SKM-1 (cell line): Measurements from ENCODE around the gene TBC1D4.

ENCODE experiments used
- DNase-seq: peaks from one replicate; lab custom pipeline; 2025; ENCODE audit not compliant: unreplicated experiment; lab: John Stamatoyannopoulos, UW

The TBC1D4 gene

GRCh38 chr13:75482070-75482819 lies at the start of gene TBC1D4:
Gene TBC1D4, minus strand, starts transcription at chr13:75482169. Its CDS starts 402 bp downstream, at chr13:75481767.
- DNase-seq: peak; percentile 66

GRCh38 chr13:75530549-75530961 lies 48.6 kb upstream of the TBC1D4 start:
- DNase-seq: no peak

- DNase-seq: no peak
Measured at GRCh38 chr13:75521956-75522355, 40.0 kb upstream of the TBC1D4 start.

GRCh38 chr13:75518439-75519088 lies 36.6 kb upstream of the TBC1D4 start:
- DNase-seq: no peak

GRCh38 chr13:75514080-75514995 lies 32.4 kb upstream of the TBC1D4 start:
- DNase-seq: no peak

- DNase-seq: no peak
Measured at GRCh38 chr13:75513271-75513670, 31.3 kb upstream of the TBC1D4 start.

- no peak for DNase-seq
Measured at GRCh38 chr13:75512253-75512652, 30.3 kb upstream of the TBC1D4 start.

DNA sequence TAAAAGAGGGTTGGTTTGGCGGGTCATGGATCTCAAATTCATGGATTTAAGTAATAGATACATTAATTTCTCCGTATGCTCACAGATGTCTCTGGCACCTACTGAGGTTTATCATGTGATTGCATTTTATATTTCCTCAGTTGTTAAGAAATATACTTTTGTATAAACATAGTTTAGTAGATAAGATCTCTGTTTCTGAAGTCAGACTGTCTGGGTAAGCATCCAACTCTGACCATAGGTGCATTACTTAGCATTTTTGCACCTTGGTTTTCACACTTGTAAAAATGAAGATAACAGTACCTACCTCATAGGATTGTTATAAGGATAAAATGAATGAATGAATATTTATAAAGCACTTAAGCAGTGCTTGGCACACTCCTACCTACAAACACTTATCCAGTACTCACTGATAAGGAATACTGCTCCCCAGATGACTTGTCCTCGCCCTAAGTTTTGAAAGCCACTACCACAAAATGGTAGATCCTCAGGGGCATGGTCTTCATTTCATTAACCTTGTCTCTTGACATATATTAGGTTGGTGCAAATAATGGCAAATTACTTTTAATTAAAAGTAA lies 29.2 kb upstream of the TBC1D4 start:
- no peak for DNase-seq

DNA sequence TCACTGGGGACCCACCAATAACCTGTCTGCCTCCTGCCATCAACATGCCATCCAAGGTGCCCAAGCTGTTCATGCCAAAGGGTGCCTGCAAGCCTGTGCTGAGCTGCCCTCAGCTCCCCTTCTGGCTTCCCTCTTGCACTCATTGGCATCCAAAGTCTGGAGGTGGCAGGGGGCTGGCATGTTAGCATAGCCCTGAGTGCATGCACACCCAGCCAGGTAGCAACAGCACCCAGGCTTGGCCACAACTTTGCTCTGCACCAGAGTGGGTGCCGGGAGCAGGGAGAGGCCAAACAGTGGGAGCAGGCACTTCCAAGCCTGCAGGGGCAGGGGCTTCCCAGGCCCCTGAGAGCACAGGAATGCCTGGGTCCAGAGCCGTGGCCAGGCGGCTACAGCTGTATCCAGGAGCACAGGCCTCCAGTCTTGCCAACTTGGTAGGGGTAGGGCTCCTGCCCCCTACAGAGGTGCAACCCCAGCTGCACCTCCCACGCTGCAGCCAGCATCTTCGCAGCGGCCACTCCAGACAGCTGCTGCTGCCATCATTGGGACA lies 26.1 kb upstream of the TBC1D4 start:
- no peak for DNase-seq

GRCh38 chr13:75507027-75508001 lies 25.3 kb upstream of the TBC1D4 start:
- no peak for DNase-seq

DNA sequence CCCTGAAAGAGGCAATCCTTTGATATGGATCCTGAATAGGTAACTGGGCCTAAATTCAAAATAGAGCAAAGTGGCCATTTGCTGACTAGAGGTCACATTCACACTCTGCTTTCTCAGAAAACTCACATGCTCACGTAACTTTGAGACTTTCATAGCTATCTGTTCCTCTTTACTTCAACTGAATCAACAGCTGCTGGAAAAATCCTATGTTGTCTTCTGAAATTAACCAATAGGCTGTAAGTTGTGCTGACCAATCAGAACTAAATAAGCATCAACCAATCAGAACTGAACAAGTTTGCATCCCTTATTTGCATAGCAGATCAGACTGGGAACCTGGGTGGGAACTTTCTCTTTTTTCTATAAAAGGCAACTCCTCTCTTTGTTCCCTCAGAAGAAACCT lies 24.0 kb upstream of the TBC1D4 start:
- DNase-seq: no peak

DNA sequence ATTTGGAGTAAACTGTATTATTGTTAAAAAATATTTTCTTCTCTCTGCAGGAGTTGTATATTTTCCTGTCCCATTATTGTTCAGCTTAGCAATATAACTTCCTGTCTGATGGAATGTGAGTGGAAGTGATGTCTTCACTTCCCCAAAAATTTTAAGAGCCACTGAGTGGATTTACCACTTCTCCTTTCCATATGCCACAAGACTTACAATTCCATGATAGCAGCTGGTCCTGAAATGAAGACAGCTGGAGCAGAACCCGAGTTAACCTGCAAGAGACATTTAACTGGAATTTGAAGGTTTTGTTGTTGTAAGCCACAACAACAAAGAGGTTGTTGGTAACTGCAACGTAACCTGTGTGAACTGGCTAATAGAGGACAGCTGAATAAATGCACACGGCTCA lies 23.4 kb upstream of the TBC1D4 start:
- DNase-seq: peak; percentile 84

DNA sequence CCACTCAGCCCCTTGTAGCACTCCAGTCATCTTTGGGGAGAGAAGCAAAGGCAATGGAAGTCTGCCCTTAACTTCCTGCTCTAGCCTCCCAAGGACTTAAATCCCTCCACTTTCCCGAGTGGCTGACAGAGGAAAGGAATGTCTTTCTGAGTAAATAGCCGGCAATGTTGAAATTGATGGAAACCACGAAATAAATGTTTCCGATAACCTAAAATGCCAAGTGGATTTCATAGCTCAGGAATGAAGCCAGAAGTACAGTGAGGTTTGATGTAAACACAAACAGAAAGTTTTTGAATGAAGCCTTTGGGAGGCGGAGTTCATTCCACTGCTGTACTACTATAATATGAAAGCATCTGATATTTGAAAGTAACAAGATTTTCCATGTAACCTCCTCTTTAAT lies 14.0 kb upstream of the TBC1D4 start:
- DNase-seq: no peak

DNA sequence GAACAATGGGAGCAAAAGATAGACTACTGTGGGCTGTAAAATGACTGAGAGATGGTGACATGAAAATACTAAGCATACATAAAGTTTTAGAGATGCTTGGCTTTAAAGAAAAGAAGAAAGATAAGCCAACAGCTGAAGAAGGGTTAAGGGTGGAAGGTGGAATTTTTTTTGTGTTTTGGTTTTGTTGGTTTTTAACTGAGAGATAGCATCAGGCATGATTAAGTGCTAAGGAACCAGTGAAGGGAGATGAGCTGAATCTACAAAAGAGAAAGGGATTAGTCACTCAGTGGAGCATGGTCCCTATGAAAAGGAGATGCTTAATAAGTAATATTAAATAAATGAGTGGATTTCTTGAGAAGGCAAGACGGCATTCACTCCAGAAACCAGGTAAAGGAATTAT lies 12.5 kb upstream of the TBC1D4 start:
- DNase-seq: no peak

DNA sequence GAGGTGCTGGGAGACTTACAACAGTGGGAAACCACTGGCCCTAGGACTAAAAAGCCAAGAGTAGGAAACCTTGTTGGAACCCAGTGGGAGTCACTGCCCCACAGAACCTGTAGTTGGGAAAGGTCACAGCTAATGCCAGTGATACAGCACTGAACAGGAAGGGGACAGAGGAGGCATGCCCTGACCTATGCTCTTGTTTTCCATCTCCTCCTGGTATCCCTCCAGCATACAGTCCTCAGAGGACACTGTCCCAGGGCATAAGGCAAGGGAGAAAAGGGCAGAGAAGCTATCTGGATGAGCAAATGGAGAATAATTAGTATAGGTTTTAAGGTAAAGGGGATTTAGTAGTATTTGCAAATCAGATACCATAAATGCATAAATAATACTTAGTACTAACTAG lies 11.2 kb upstream of the TBC1D4 start:
- DNase-seq: no peak

- no peak for DNase-seq
Measured at GRCh38 chr13:75492389-75492788, 10.4 kb upstream of the TBC1D4 start.

- DNase-seq: no peak
Measured at GRCh38 chr13:75491376-75491775, 9.4 kb upstream of the TBC1D4 start.

GRCh38 chr13:75489502-75490263 lies 7.7 kb upstream of the TBC1D4 start:
- no peak for DNase-seq
